NB4 (cell line): ENCODE data around the gene KIAA1671.

ENCODE experiments used
- DNase-seq: peaks from one replicate; pipeline ENCODE4 v3.0.0; 2010; ENCODE audit warnings: low read depth
- H3K4me3 ChIP-seq: one replicate; pipeline ENCODE4 v1.5.1; 2011; ENCODE audit warnings: mild to moderate bottlenecking, low read depth, low read length, moderate library complexity
- CTCF ChIP-seq: IDR thresholded peaks from one replicate; pipeline ENCODE4 v1.5.1; 2012; ENCODE audit warnings: low read depth, low read length
- MAX ChIP-seq: IDR thresholded peaks from 2 replicates; pipeline ENCODE4 v1.6.1; 2011; ENCODE audit warnings: low read depth, low read length
- MYC ChIP-seq: IDR thresholded peaks from 2 replicates; pipeline ENCODE4 v1.6.1; 2011; ENCODE audit warnings: low read depth, low read length
- POLR2A ChIP-seq: IDR thresholded peaks from 2 replicates; pipeline ENCODE4 v1.6.1; 2011; ENCODE audit warnings: mild to moderate bottlenecking; ENCODE audit not compliant: insufficient read length; ENCODE audit errors: extremely low read depth

Gene KIAA1671

DNA sequence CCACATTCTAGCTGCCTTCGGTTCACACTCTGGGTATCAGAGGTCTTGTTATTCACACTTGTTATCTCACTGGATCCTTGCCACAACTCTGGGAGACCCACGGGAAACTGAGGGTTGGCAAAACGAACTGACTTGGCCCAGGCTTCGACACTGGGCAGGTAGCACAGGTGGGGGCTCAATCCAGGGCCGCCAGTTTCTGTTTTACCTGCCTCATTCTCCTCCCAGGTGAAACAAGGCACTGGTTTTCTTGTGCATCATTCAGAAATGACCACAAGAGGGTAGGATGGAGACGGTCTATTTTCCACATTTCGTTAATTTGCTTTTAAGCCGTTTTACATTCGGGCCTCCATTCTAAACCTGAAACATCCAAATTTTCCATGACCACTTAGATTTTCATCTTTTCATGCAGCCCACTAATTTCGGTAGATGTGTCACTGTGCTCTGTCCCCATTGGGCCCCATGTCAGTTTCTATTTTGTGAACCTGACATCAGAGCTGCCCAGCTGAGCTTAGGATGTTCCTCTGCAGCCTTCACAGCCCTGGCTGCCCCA lies 108.1 kb downstream of the KIAA1671 start:
- H3K4me3 ChIP-seq, result no peak overlapping the region
- TF ChIP-seq MYC (no peak), MAX (no peak), POLR2A (no peak), CTCF (no peak)
- no peak for DNase-seq

GRCh38 chr22:25061134-25061533 lies 108.6 kb downstream of the KIAA1671 start:
- DNase-seq, result no peak
- H3K4me3 ChIP-seq, result no peak overlapping the region
- TF ChIP-seq CTCF, result no peak
- TF ChIP-seq POLR2A, result no peak
- no peak for TF ChIP-seq MYC
- no peak for TF ChIP-seq MAX

GRCh38 chr22:25061605-25062376 lies 109.3 kb downstream of the KIAA1671 start:
- no peak for DNase-seq
- TF ChIP-seq POLR2A (no peak), CTCF (no peak), MAX (no peak), MYC (no peak)
- no peak overlapping the region for H3K4me3 ChIP-seq

- no peak for DNase-seq
- no peak for TF ChIP-seq CTCF
- no peak overlapping the region for H3K4me3 ChIP-seq
Measured at GRCh38 chr22:25062386-25063085, 110.0 kb downstream of the KIAA1671 start.

GRCh38 chr22:25064894-25065560 lies 112.5 kb downstream of the KIAA1671 start:
- no peak overlapping the region for H3K4me3 ChIP-seq
- TF ChIP-seq CTCF, result no peak
- no peak for DNase-seq
